Measurements from ENCODE around the gene COL2A1. TPM values are rescaled to one million over a fixed set of nuclear protein-coding genes. Genes with fewer than 3 reads are reported as not detected.

The COL2A1 gene
- total RNA-seq, 1 donor from 2014 or later: not detected

DNA sequence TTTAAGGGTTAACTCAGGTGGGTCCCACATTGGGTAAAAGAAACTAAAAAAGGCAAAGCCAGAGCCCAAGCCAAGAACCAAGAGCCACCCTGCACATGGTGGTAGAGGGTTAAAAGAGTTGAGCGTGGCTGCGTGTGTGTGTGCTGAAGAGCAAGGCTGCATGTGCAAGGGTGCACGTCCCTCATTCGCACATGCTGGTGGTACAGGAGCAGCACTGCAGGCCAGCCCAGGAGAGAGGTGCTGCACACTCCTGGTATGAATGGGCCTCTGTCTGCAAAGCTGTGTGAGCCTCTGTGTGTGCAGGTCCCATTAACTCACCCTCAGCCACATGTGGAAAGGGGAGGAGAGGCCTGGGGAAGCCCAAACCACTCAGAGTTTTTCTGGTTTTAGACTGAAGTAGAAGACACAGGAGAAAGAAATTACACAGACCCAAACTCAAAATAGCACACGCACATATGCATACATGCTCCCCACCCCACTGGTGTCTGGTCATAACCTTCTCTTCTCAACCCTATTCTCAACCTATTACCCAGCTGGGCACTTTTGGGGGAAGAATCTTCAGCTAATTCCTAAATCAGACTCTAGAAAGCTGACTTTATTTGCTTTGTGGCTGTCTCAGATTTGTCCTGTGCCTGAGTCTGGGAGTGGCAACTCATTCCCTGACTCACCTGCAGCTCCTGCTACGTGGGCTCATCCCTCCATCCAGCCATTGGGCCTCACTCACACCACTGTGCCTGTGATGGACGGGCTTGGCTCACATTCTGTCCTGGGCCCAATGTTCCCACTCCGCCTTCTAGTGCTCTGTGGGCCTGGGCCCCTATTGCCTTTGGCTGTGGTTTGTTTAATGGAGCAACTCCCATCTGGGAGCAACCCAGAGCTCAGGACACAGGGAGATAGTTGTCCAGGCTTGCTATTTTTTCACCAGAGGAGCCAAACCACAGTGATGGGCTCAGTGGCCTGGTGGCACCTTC lies 30.8 kb upstream of the COL2A1 start:
- H3K27me3 ChIP-seq: no peaks in the 10 kb centered on the region
- ATAC-seq (no peak), DNase-seq (no peak)
- intact Hi-C loops (cut with DNase I): no loop called here
- peaks cover 7% of the 10 kb centered on the region for H3K4me1 ChIP-seq
- no peaks in the 10 kb centered on the region for H3K36me3 ChIP-seq
- H3K4me3 ChIP-seq: no peak overlapping the region
- no peak overlapping the region for H3K27ac ChIP-seq
- TF ChIP-seq, protein P1, sequence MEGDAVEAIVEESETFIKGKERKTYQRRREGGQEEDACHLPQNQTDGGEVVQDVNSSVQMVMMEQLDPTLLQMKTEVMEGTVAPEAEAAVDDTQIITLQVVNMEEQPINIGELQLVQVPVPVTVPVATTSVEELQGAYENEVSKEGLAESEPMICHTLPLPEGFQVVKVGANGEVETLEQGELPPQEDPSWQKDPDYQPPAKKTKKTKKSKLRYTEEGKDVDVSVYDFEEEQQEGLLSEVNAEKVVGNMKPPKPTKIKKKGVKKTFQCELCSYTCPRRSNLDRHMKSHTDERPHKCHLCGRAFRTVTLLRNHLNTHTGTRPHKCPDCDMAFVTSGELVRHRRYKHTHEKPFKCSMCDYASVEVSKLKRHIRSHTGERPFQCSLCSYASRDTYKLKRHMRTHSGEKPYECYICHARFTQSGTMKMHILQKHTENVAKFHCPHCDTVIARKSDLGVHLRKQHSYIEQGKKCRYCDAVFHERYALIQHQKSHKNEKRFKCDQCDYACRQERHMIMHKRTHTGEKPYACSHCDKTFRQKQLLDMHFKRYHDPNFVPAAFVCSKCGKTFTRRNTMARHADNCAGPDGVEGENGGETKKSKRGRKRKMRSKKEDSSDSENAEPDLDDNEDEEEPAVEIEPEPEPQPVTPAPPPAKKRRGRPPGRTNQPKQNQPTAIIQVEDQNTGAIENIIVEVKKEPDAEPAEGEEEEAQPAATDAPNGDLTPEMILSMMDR (IDR thresholded peaks at IDR 0.05): no peak
- no peaks in the 10 kb centered on the region for H3K9me3 ChIP-seq

DNA sequence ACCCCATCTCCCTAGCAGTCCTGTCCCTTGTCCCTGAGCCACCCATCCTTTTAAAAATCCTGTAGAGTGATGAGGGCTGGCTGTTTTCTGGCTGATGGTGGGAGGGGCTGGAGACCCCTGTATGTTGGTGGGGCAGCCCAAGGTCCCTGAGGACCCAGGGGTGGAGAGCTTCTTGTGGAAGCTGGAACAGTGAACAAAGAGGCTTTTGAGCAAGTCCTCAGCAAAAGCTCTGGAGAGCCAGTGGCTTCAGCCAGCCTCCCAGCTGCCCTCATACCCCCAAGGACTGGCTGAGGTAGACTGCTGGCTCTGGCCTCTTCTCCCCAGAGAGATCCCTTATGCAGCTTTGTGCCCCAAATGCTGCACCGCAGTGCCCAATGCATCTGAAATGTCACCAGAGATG lies 29.2 kb upstream of the COL2A1 start:
- peaks cover 7% of the 10 kb centered on the region for H3K4me1 ChIP-seq
- no peaks in the 10 kb centered on the region for H3K9me3 ChIP-seq
- intact Hi-C loops (cut with DNase I): no loop called here
- H3K4me3 ChIP-seq: no peak overlapping the region
- TF ChIP-seq, protein P1 (IDR thresholded peaks at IDR 0.05): no peak
- no peaks in the 10 kb centered on the region for H3K36me3 ChIP-seq
- H3K27me3 ChIP-seq: no peaks in the 10 kb centered on the region
- ATAC-seq (no peak), DNase-seq (no peak)
- H3K27ac ChIP-seq: no peak overlapping the region

DNA sequence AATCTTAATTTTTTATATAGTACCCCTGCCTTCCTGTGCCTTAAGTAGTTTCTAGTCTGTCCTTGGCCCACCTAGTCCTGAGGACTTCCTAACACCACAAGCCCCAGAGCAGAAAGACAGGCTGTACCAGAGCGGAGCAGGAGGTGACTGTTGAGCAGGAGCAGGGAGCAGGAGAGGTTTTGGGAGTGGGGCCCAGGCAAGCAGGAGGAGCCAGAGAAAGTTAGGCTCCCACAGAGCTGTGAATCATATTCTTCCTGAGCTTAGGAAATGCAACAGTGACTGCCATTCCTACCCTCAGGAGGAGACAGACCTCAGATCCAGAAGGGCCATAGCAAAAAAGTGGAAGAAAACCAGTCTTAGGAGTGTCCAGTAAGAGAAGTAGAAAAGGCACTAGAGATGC lies 28.3 kb upstream of the COL2A1 start:
- no peak overlapping the region for H3K27ac ChIP-seq
- intact Hi-C loops (cut with DNase I): no loop called here
- H3K27me3 ChIP-seq: no peaks in the 10 kb centered on the region
- H3K36me3 ChIP-seq: no peaks in the 10 kb centered on the region
- no peaks in the 10 kb centered on the region for H3K9me3 ChIP-seq
- DNase-seq: no peak
- no peak for ATAC-seq
- H3K4me3 ChIP-seq: no peak overlapping the region
- TF ChIP-seq, protein P1 (IDR thresholded peaks at IDR 0.05): no peak
- peaks cover under 1% of the 10 kb centered on the region for H3K4me1 ChIP-seq

DNA sequence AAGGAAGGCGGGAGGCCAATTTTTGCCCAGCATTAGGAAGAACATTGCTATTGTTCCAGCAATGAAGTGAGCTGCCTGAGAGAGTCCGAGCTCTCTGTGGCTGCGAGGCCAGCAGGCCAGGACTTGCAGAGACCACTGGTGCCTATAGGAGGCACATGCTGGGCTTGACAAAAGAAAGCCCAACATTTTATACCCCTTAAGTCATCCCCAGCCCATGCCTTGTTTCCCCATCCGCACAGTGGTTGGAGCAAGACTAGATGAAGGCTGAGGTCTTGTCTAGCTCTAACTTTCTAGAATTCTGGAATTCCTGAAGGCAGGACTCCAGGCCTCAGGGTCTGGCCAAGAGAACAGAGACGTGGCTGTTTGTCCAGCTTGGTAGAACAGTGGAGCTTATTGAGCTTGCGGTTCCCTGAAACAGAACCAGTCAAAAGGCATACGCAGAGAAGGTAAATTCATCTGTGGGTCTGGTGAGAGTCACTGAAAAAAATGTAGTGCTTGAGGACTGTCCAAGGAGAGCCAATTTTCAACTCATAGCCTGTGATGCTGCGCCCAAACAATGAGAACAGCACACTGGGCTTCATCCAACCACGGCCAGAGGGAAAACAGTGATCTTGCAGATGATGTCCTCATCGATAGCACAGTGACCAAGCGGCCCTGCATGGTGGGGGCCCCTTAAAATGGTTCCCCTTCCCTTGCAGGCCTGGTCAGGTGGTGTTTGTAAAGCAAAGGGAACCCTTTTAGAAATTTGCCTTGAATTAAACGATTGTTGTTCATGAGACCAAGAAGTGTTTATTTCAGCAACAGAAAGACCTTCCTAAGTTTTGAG lies 27.1 kb upstream of the COL2A1 start:
- no peaks in the 10 kb centered on the region for H3K27me3 ChIP-seq
- intact Hi-C loops (cut with DNase I): no loop called here
- no peak overlapping the region for H3K4me3 ChIP-seq
- ATAC-seq (no peak), DNase-seq (no peak)
- H3K36me3 ChIP-seq: no peaks in the 10 kb centered on the region
- H3K9me3 ChIP-seq: no peaks in the 10 kb centered on the region
- no peaks in the 10 kb centered on the region for H3K4me1 ChIP-seq
- TF ChIP-seq, protein P1 (IDR thresholded peaks at IDR 0.05): no peak
- H3K27ac ChIP-seq: no peak overlapping the region

DNA sequence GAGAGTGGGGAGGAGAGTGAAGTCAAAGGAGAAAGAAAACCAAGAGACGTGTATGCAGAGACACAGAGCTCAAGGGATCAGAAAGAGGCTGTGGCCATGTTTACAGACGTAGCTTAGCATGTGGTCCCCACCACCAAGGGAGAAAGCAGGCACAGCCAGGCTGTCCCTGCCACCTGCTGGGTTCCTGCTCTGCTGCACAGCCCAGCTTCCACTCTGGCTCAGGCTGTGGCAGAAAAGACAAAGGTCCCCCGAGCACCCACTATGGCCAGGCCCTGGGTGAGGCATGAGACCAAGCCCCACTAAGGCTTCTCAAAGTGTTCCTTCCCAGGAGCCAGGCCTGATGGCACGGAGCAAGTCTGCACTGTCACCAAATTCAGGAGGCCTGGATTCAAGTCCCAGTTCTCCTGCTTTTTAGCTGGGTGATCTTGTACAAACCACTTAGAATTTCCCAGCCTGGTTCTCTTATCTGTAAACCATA lies 25.9 kb upstream of the COL2A1 start:
- H3K27ac ChIP-seq: no peak overlapping the region
- intact Hi-C loops (cut with DNase I): no loop called here
- TF ChIP-seq, protein P1 (IDR thresholded peaks at IDR 0.05): no peak
- DNase-seq (no peak), ATAC-seq (no peak)
- no peaks in the 10 kb centered on the region for H3K4me1 ChIP-seq
- no peak overlapping the region for H3K4me3 ChIP-seq
- H3K27me3 ChIP-seq: no peaks in the 10 kb centered on the region
- no peaks in the 10 kb centered on the region for H3K9me3 ChIP-seq
- no peaks in the 10 kb centered on the region for H3K36me3 ChIP-seq
